Measurements from ENCODE around the gene CD47.
A peak's percentile ranks its signal among the peaks of the same experiment; 100 is the strongest.

CD47 gene

DNA sequence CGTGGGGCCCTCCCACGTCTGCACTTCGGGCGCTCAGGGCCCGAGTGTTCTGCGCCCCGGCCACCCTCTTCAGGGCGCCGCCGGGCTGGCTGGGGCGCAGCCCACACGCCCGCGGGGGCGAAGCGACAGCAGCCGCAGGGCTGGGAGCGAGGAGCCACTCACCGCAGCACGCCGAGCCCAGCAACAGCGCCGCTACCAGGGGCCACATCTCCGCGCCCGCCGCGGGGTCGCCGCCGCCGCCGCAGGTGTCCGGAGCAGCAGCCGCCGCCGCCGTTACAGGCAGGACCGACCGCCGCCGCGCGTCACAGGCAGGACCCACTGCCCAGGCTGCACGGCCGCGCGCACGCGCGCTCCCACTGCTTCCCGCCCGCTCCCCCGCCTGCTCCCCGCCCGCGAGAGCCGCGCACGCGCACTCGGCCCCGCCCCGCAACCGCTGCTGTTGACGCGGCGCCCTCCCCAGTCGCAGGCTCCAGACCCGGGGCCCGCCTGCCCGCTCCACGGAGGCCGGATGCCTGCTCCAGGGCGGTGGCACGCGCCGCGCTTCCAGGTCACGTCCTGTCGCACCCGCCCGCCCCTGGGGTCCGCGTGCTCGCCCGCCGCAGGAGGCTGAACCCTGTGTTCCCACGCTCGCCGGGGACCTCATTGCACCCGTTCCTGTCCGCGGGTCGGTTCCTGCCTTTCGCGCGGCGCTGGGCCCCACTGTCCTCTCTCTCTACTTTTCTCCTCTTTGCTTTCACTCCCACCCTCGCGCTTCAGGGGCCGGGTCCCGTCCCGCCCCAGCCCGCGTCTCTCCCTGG, at the start of gene CD47:
CD47 (minus strand) TSS at position 331 of the 797 bp plus-strand sequence; CDS start at position 208, 123 bp downstream.
- DNase-seq (peak; percentile 98), ATAC-seq (peak; percentile 71)

DNA sequence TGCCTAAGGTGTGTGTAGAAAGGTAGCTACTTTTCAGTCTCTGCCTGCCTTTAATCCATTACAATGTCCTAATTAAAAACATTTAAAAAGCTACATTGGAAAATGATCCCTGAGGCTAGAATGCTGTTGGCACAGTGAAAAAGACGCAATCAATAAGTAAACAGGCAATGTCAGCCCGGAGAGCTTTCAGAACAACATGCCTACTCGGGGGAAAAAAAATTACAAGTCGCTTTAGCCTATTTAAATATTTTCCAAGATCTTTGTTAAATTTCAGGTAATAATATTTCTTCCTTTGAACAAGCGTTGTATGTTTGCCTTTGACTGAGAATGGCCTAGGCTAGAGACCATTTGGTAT, 46.6 kb upstream of the CD47 start:
- DNase-seq: no peak
- no peak for ATAC-seq

DNA sequence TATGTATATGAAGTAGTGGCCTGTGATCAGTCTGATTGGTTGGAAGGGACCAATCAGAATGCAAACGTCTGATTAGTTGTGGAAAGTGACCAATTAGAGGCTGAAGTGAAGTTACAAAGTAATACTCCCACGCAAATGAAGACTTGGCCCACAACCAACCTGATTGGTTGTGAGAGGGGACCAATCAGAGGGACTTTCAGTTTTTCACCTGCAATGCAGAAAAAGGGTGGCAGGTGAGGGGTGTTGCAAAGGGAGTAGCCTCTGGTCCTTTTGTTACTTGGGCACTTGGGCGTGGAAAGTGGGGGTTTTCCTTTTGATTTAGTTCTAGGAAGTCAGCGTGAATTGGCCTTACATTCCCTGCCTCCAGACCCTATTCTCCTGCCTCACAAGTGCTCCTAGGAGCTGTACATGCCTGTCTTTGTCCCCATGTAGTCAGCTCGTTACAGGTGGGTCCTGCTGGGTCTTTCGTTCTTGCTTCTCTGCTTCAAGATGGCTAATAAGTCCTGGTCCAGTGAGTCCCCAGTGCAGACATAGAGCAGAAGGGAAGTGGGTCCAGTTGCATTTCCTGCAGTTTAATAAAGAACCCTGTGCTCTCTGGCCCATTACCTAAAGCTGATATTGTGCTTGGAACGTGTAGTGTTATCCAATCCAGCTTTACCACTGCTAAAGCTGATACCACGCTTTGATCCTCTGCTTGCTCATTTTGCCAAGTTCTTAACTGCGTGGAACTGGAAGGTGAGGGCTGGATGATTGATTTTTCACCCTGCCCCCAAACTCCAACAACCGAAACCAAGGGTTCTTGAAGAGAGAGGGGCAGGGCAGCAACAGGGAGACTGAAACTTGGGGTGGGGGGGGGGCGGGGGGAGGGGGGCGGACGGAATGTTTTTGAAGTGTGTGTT, 46.0 kb upstream of the CD47 start:
- DNase-seq (no peak), ATAC-seq (no peak)

DNA sequence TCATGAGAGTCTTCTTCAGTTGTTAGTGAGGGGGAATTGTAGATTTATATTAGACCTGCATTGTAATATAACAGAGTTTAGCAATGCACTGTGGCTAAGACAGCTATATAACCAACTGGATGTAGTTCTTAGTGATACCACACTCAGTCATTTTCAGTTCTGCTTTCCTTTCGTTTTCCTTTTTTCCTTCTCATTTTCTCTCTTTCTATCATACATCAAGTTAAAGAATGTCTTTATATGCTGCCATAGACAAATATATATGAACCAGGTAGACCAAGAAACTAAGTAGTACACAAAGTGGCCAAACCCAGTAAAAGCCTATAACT, 43.7 kb upstream of the CD47 start:
- DNase-seq: no peak
- no peak for ATAC-seq

DNA sequence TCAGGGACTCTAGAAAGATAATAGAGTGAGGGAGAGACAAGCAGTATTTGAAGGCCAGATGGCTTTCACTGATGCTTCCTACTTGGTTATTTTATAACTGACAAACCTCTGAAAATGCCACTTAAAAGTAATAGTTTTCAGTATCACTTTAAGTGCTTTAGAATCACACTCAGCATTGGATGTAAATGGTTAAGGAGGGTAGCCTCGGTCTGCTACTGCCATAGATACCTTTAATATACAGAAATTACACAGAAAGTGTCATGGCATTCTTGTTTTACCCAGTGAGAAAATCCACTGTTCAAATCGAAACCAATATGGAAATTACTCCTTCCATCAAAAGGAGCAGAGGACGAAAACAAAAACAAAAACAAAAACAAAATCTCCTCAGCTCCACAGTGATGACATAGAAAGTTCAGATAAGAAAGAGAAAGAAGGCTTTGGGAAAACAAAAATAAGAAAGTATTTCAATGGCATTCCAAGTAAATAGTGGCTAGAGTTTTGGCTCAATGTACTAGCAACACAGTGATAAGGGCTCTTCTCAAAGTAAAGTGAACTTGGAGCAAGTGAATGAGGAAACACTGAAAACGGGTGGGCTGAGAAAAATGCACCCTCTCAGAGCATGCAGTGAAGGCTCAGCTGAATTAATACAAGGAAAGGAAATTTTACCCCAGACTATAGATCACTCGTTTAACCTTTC, 43.2 kb upstream of the CD47 start:
- ATAC-seq (no peak), DNase-seq (no peak)

DNA sequence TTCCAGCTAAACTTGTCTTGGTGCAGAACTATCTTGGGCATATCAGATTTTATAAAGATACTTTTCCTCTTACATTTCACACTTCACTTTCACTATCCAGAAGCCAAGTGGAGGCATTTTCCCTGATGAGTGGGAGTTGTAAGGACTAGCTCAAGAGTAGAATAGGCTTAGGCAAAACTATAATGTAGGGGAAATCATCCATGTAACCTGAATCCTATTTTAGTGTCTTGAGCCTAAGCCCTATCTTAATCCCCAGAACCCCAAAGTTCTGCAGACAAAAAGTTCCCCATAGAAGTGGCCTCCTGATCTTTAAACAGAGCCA, 42.2 kb upstream of the CD47 start:
- DNase-seq (no peak), ATAC-seq (no peak)

DNA sequence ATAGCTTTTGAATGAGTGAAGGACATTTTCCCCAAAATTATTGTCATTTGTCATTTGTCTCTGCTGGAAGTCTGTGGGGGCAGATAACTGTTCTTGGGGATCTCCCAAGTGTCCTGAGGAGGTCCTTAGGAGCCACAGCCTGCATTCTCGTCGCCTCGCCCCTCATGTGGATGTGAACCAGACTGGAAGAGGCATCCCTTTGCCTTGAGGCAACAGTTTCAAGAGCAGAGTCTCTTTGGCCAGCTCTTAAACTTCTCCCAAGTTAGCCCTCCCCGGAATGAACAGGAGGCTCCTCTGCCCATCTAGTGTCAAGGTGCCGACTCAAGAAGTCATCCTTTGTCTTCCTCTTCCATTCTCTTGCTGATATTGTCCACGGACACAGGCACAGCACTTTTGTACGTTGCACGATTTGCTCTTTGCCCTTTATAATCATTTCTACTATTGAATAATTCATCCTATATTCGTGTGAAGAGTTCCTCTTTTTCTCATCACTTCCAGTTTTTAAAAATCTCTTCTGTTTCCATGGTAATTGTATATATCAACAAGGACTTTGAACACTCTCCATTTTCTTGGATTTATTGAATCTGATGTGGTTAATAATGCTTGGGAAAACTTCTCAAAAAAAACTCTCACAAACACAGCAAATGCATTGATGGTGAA, 40.8 kb upstream of the CD47 start:
- DNase-seq: no peak
- ATAC-seq: no peak

DNA sequence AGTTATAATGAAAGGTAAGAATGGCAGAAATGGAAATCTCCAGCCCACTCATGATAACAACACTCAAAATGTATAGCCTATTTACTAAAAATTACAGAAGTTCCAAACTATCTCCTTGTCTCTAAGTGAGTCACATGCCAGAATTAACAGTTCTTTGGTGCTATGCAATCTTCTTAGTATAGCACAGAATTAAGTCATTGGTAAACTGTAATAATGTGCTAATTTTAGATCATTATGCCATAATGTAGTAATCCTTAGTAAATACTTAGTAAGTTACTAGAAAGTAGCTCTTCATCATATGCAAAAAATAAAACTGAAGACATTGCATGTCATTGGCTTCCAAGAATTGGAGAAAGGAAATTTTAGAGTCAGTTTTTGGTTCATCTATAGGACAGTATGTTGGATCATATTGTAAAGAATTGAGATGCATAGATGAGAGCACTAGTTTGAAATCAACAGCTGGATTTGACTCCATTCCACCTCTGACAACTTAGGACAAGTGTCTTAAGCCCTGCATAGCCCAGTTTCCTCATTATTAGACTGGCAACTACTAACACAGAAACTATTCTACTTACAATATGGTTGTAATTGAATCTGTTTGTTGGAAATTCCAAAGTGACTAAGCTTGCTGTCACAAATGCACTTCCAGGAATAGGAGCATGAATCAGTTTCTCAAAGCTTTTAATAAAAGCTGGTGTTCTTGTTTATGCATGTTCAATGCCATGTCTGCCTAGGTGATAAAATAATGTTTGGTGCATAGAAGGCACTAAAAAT, 40.1 kb upstream of the CD47 start:
- ATAC-seq: peak; percentile 61
- DNase-seq: no peak

DNA sequence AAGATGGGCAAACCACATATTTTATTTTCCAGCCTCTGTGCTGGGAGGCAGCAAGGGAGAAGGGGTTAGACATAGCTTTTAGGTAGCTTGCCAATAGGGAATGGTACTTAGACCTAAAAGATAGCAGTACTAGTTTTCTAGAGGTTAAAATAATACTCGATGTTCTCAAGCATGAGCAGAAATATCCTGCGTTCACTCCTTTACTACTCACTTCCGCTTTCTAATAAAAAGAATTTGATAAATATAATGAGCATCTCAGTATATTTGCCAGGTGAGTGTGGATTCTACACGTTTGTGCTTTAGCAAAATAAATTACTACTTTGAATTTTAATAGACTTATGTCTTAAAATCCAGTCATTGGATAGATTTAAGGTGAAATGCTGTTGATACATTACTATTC, 39.4 kb upstream of the CD47 start:
- no peak for DNase-seq
- no peak for ATAC-seq

DNA sequence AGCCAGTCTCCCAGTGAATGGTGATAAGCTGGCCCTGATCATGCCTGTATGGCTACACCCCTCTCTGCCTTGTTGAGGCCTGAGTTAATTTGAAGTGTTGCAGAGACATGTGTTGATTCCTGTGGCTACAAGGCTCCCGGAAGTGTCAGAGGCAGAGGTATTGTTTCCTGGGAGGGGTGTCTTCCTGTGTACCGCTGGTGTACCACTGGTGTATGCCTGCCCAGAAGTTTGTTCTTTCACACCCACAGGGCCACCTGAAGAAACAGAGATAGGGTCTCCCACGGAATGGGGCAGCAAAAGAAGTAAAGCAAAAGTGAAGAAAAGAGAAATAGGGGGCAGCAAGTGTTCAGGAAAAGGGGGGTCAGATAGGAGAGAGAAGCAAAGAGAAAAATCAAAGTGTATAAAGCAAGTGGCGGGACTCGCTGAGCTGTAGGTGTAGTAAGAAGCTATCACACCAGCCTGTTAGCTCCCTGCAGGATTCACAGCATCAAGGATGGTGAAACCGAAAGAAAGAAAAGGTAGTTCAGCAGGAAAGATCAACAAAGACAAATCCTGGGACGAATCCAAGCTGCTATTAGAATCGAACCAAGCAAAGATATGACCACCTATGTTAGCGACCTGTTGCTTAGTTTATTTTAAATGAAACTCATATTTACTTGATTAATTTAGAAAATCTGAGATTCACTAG, 36.6 kb upstream of the CD47 start:
- DNase-seq (peak; percentile 47), ATAC-seq (peak; percentile 16)

DNA sequence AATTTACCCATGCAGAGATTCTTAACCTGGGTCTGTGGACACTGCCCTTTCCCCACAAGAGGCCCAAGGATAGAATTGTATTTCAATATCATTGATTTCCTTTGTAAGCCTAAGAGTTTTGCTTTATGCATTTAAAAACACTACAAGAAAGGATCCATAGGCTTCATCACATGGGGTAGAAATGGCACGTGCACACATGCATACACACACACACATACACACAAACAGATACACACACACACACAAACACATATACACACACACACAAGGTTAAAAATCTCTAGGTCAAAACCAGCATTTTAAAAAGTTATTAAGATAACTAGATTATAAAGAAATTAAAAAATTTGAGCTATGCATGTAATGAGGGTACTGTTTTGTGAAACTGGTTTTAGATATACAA, 35.5 kb upstream of the CD47 start:
- ATAC-seq: no peak
- DNase-seq: no peak

DNA sequence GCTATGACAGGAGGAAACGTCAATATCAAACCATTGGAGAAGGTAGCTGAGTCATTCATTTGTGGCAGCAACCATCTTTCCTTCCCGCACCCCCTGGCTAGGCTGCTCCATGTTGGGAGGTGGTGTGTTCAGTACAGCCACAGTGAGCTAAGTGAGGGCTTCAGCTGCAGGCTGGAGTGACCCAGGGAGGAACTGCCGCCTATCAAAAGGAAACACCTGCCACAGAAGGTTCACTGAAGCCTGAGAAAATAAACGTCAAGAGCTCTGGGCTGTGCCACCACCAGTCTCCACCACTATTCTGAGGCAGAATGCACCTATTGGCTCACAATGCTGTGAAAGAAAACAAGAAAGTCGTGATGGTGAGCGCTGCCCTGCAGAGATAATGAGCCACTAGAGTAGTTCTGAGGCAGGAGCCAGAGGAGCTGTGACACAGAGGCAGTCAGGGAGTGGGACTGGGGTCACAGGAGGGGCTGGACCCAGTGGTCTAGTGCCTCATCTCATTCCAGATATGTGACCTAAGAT, 34.8 kb upstream of the CD47 start:
- ATAC-seq: peak; percentile 41
- DNase-seq: peak; percentile 61

DNA sequence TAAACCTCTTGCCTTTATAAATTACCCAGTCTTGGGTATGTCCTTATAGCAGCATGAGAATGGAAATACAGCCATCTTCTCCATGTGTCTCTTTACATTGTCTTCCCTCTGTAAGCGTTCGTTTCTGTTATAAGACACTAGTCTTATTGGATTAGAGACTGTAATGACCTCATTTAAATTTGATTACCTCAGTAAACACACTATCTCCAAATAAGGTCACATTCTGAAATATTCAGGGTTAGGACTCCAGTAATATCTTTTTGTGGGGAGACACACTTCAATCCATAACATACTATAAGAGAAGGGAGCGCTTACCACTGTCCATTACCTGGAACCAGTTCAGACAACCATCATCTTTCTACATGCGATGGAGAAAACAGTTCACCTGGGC, 34.3 kb upstream of the CD47 start:
- ATAC-seq (peak; percentile 4), DNase-seq (no peak)

DNA sequence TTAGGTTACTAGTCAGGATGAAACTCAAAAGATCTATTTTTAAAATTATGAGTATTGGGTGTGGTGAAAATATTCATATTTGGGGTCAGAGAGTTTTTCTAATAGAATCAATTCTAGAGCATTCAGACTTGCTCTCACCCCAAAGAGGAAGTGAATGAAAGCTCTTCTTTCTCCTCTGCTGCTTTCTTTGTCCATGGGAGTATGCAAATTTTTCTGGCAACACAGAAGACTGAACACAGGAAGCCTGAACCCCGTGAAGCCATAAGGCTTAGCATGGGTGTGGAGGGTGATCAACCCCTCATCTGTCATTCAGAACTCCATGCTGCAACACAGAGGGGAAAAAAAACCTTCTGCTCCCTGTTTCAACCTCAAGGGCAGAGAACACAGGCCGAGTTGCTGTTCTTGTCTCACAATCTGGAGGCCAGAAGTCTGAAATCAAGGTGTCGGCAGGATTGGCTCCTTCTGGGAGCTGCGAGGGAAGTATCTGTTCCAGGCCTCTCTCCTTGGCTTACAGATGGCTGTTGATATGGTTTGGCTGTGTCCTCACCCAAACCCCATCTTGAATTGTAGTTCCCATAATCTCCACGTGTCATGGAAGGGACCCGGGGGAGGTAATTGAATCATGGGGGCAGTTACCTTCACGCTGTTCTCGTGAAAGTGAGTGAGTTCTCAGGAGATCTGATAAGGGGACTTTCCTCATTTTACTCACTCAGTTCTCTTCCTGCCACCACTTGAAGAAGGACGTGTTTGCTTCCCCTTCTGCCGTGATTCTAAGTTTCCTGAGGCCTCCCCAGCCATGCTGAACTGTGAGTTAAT, 33.7 kb upstream of the CD47 start:
- DNase-seq (peak; percentile 69), ATAC-seq (peak; percentile 77)

DNA sequence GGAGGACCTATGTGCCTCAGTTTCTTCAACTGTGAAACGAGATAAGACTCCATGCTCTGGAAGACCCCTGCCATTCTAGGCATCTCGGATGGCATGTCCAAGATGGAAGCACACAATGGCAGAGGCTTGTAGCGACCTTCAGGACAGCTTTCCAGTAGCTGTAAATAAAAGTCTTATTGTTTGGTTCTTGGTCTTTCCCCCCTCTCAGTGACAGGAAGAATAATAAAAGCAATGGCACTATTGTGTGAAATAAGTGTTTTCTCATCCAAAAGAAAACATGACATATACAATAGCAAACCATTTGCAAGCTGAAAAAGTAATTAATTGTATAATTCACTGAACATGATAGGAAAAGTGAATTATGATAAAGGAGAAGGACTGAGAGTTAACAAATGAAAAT, 32.5 kb upstream of the CD47 start:
- DNase-seq (no peak), ATAC-seq (no peak)

DNA sequence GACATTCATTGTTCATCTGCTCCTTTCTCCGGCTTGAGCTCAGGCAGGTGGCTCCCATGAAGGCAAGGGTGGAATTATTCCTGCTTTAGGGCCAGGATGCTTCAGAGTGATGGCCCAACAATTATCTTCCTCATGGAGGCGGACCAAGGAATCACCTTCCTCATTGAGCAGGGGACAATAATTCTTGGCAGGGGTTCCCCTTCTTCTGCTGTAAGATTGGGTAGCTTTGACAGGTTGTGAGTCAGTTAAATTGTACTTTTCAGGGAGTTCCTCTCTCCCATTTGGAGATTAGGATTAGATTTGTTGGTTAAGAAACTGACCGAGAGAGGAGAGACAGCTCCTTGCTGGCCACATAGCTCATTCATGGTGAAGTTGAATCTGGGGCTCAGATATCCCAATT, 31.4 kb upstream of the CD47 start:
- no peak for ATAC-seq
- no peak for DNase-seq

DNA sequence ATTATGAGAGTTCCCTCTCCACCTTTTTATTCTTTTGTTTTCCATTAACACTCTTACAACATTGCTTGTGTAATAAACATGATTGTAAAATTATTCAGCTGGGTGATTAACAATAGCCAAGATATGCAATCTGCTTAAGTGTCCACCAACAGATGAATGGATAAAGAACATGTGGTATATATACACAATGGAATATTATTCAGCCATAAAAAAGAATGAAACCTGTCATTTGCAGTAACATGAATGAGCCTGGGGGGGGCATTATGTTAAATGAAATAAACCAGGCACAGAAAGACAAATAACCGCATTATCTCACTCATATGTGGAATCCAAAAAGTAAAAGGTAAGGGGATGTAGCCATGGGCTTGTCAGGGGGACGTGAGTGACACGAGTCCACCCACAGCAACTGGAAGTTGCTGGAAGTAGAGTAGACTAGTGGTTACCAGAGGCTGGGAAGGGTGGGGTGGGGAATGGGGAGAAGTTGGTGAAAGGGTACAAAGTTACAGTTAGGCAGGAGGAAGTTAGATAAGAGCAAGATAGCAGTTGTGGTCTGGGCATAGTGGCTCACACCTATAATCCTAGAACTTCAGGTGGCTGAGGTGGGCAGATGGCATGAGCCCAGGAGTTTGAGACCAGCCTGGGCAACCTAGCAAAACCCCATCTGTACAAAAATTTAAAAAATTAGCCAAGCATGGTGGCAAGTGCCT, 28.7 kb upstream of the CD47 start:
- no peak for DNase-seq
- no peak for ATAC-seq

DNA sequence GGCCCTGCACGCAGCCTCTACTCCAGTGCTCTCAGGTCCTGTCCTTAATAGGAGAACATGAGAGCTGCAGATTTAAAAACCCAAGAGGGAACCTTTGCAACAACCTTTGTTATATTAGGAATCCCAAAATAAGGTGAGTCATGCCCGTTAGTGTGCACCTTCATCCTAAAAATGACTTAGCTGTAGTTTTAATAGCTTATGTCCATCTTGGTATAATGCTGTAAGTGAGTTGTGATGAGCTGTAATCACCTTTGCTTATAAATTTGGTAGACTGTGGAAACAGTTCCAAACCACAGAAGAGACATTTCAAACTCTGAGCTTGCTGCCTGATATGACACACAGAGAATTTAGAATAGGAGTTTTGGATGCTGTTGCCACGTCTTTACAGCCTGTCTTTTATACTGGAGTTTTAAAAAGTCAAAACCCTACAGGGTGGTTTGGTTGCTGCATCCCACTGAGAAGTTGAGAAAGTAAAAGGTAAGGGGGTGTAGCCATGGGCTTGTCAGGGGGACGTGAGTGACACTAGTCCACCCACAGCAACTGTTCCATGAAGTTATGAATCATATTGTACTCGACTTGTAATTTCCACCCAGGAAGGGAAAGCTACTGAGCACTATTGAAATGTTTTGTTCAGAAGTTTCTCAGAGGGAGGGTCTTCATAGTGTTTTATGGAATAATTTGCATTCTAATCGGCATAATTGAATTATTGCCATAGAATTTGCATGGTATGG, 27.4 kb upstream of the CD47 start:
- DNase-seq (no peak), ATAC-seq (peak; percentile 94)

All from stimulated activated naive CD8-positive, alpha-beta T cell treated with anti-CD3 and anti-CD28 coated beads, Interleukin-15, Interleukin-2, amounts not matched to agents 100 U/mL and 50 U/mL, for 24 hours (primary cell).